HG02973 (cell line): ENCODE results near the gene GPC1.

Experiments used
- ATAC-seq: cut with Tn5 transposase; IDR thresholded peaks from one replicate; pipeline ENCODE4 v1.9.1; 2021; ENCODE audit warnings: moderate library complexity; ENCODE audit not compliant: unreplicated experiment

GPC1 gene

GRCh38 chr2:240454106-240454901 is 18.8 kb downstream of the GPC1 start:
- ATAC-seq, result no peak

GRCh38 chr2:240455272-240455646 is 19.8 kb downstream of the GPC1 start:
- no peak for ATAC-seq

DNA sequence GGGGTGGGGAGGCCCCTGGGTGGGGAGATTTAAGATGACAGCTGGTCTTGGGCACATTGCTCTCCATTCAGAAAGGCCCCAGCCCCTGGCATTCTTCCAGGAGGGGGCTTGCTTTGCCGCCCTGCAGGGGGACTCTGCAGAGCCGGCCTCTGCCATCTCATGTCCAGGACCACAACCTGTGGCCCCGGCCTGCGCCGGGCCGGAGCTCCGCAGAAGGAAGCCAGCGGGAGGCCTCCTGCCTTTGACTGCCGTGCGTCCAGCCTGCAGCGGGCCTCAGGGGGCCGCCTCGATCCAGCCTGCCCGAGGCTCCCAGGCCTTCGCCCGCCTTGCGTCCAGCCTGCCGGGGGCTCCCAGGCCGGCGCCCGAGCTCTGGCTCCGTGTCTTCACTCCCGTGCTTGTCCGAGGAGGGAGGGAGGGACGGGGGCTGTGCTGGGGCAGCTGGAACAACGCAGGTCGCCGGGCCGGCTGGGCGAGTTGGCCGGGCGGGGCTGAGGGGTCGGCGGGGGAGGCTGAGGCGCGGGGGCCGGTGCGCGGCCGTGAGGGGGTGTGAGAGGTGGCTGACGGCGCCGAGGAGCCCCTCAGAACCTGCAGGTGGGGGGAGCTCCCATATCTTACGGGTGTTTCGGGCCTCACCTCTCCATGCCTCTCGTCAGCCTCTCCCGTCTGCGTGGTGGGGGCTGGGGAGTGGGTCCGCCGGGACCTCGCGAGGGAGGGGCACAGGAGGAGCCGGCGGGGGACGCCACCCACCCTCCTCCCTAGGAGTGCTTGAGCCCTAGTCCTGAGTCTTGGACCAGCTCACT is 20.4 kb downstream of the GPC1 start:
- no peak for ATAC-seq

GRCh38 chr2:240456447-240457222 is 21.2 kb downstream of the GPC1 start:
- no peak for ATAC-seq

GRCh38 chr2:240457223-240458043 is 22.0 kb downstream of the GPC1 start:
- ATAC-seq, result no peak

- no peak for ATAC-seq
Observed at GRCh38 chr2:240458044-240458899, 22.8 kb downstream of the GPC1 start.

- ATAC-seq, result no peak
Observed at GRCh38 chr2:240458900-240459391, 23.5 kb downstream of the GPC1 start.

GRCh38 chr2:240459401-240460252 is 24.2 kb downstream of the GPC1 start:
- no peak for ATAC-seq

DNA sequence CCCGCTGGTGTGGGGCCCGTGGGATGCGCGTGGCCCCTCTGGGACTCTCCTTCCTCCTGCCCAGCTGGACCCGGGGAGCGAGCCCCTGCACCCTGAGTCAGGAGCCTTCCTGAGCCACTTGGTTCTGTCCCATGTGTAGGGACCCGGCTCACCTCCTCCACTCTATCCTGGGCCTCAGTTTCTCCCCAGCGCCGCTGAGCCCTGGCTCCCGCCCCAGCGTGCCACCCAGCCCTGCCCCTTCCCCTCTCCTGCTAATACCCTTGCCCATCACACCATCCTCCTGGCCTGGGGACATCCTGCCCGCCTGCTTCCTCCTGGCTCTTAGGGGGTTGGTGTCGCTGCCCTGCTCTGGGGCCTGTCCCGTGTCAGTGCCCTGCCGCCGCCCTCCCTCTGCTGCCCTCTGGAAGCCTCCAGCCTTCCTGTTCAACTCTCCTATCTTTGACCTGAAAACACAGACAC is 24.8 kb downstream of the GPC1 start:
- no peak for ATAC-seq

DNA sequence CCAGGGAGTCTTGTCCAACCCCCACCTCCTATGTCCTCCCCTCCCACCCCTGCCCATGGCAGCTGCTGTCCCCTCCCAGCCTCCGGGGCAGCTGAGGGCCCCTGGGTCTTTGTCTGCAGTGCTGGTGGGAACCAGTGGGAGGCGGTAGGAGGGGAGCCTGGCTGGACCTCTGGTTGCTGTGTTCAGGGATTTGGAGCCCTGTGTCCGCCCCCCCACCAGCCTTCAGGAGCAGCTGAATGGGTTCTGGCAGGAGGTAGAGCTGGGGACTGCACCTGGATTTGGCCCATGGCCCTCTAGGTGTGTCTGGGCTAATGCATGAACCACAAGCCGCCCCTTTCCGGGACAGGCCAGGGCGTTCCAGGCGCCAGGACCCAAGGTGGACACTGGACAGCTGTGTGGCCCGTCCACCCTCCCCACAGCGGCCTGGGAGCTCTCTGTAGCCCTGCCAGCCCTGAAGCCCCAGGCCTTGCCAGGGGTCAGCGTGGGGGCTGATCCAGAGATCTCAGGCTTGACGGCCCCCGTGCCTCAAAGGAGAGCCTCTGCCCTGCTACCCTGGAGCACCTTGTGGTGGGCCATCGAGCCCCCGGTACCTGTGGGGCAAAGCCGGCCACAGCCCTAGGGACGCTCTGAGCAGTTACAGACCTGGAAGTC is 25.4 kb downstream of the GPC1 start:
- ATAC-seq, result no peak

DNA sequence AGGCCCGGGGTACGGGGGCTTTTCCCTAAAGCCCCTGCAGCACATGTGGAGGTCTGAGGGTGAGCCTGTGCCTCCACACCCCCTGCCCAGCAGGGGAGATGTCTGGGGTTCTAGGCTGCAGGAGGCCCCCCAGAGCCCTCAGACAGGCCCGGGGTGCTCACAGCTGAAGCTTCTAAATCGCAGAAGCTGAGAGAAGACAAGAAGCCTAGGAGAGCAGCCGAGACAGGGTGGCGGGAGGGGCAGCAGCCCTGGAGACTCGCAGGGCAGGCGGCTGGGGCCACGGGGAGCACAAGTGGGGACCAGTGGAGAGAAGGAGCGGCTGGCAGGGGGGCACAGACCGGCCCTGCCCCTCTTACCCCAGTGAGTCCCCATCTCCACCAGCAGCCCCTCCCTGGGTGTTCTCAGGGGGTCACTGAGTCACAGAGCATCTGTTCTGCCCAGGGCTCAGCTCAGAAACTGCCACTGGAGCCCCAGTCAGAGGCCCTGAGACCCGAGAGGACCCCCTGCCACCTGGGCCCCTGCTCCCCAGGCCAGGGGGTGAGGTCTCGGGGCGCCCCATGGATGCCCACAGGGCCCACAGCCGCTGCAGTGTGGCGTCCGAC is 26.1 kb downstream of the GPC1 start:
- no peak for ATAC-seq

GRCh38 chr2:240462073-240462706 is 26.7 kb downstream of the GPC1 start:
- ATAC-seq, result no peak

GRCh38 chr2:240462707-240463273 is 27.3 kb downstream of the GPC1 start:
- ATAC-seq, result no peak

- ATAC-seq, result no peak
Observed at GRCh38 chr2:240463274-240463865, 27.9 kb downstream of the GPC1 start.

DNA sequence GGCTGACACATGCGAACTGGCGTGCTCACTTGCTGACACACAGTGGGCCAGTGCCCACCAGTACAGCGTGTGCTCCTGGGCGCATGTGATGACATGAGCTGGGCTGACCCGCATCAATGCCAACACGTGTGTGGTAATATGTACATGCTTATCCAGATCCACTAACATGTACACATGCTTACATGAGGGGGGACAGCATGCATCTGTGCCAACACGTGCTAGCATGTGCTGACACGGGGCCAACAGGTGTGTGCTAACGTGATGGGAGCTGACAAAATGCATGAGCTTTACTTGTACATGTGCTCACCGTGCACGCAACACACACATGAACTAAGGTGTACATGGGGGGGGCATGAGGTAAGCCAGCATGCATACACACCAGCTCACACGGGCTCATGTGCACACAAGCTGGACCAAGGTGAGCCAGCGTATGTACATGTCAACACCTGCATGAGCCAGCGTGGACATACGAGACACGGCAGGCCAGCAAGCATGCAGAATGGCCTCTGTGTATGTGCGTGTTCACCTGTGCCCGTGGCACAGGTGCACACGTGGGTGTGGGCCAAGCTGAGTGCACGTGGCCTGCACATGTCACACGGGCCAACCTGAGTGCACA is 28.5 kb downstream of the GPC1 start:
- ATAC-seq, result no peak
